Measurements from ENCODE around the gene RHOU. TPM values are rescaled to one million over a fixed set of nuclear protein-coding genes. Genes with fewer than 3 reads are reported as not detected.
"Not testable (repeated sequence)": the region's sequence is repeated elsewhere in the genome, so short reads cannot be mapped to it uniquely, and the experiment has no call there.

RHOU gene
- total and polyA plus RNA-seq, 11 donors = 1.3 to 20.5 (median 2.9) TPM

- intact Hi-C loops (cut with DNase I) = loop anchor here in 4 of 10 donors (5.0 to 10.0 kb wide), 4 partner anchors 464 to 536 kb away; no protein-coding TSS in a partner anchor
- Histone ChIP-seq H3K27ac (no peak overlapping the region), H3K36me3 (no peaks in the 10 kb centered on the region), H3K4me1 (peaks cover 0 to 11% (median 0%) of the 10 kb centered on the region in 12 donors), H3K9me3 (no peaks in the 10 kb centered on the region), H3K27me3 (no peaks in the 10 kb centered on the region), H3K4me3 (no peak overlapping the region)
- DNase-seq = no peak
- 77 to 83% (median 79%) methylated on average over 2 of the region's 2 CpGs for WGBS, 4 donors
- ATAC-seq = no peak
- TF ChIP-seq POLR2A (IDR thresholded peaks at IDR 0.05) (no peak), CTCF (IDR thresholded peaks at IDR 0.05) (no peak)
Observed at GRCh38 chr1:228691211-228691610, 44.1 kb upstream of the RHOU start.

- H3K36me3 ChIP-seq = no peaks in the 10 kb centered on the region
- DNase-seq (no peak), ATAC-seq (peak in 1 of 4 donors; percentile 31)
- no peaks in the 10 kb centered on the region for H3K27me3 ChIP-seq
- no peak overlapping the region for H3K4me3 ChIP-seq
- no peaks in the 10 kb centered on the region for H3K9me3 ChIP-seq
- no peak overlapping the region for H3K27ac ChIP-seq
- 17 to 45% (median 20%) methylated on average over 1 of the region's 1 CpG for WGBS, 4 donors
- TF ChIP-seq CTCF (IDR thresholded peaks at IDR 0.05) (peak; percentile 27 to 59 (median 39)), POLR2A (IDR thresholded peaks at IDR 0.05) (no peak)
- peaks cover 0 to 12% (median 0%) of the 10 kb centered on the region in 12 donors for H3K4me1 ChIP-seq
- intact Hi-C loops (cut with DNase I) = loop anchor here in 7 of 10 donors (1.0 to 10.0 kb wide), 6 partner anchors 463 to 535 kb away; no protein-coding TSS in a partner anchor
Observed at GRCh38 chr1:228691926-228692325, 43.4 kb upstream of the RHOU start.

- H3K27ac ChIP-seq, ATAC-seq, DNase-seq, H3K36me3 ChIP-seq, H3K4me3 ChIP-seq, H3K9me3 ChIP-seq, H3K27me3 ChIP-seq: not testable (repeated sequence)
- peaks cover 0 to 23% (median 0%) of the 10 kb centered on the region in 12 donors for H3K4me1 ChIP-seq
- WGBS, 4 donors = 94 to 97% (median 96%) methylated on average over 3 of the region's 3 CpGs
- intact Hi-C loops (cut with DNase I) = loop anchor here in 4 of 10 donors (5.0 to 10.0 kb wide), 4 partner anchors 460 to 533 kb away; no protein-coding TSS in a partner anchor
Observed at GRCh38 chr1:228694447-228694846, 40.8 kb upstream of the RHOU start.

GRCh38 chr1:228695015-228695955, 40.0 kb upstream of the RHOU start:
- Histone ChIP-seq H3K27me3 (no peaks in the 10 kb centered on the region), H3K27ac (no peak overlapping the region), H3K9me3 (no peaks in the 10 kb centered on the region), H3K4me1 (peaks cover 0 to 23% (median 0%) of the 10 kb centered on the region in 12 donors), H3K4me3 (no peak overlapping the region), H3K36me3 (no peaks in the 10 kb centered on the region)
- TF ChIP-seq POLR2A (IDR thresholded peaks at IDR 0.05) = no peak
- TF ChIP-seq CTCF (IDR thresholded peaks at IDR 0.05) = no peak
- no peak for DNase-seq
- intact Hi-C loops (cut with DNase I) = loop anchor here in 3 of 10 donors (10.0 kb wide), 2 partner anchors 460 to 530 kb away; no protein-coding TSS in a partner anchor
- WGBS, 4 donors = 85 to 94% (median 91%) methylated on average over 9 of the region's 9 CpGs
- no peak for ATAC-seq
